Measurements from ENCODE around the gene DHX57. TPM values are rescaled to one million over a fixed set of nuclear protein-coding genes. Genes with fewer than 3 reads are reported as not detected.

DHX57 gene
- total RNA-seq, 4 donors from 2014 or later, result 11.1 to 17.4 (median 12.2) TPM

- H3K9me3 ChIP-seq, result no peaks in the 10 kb centered on the region
- intact Hi-C loops (cut with DNase I), result no loop called here
- no peak for DNase-seq (ENCODE audit: extremely low spot score)
- no peaks in the 10 kb centered on the region for H3K27me3 ChIP-seq
- WGBS, result 77% methylated on average over 3 of the region's 3 CpGs
- no peak overlapping the region for H3K4me3 ChIP-seq
- H3K4me1 ChIP-seq, result no peaks in the 10 kb centered on the region
- H3K36me3 ChIP-seq, result peaks cover 11 to 95% (median 51%) of the 10 kb centered on the region in 4 donors
- TF ChIP-seq POLR2A (IDR thresholded peaks at IDR 0.05; ENCODE audit: low read depth) (no peak), EP300 (IDR thresholded peaks at IDR 0.05) (no peak), CTCF (IDR thresholded peaks at IDR 0.05) (no peak), POLR2AphosphoS5 (IDR thresholded peaks at IDR 0.05) (no peak)
- H3K27ac ChIP-seq (replicated peaks in 1 of 4), result no peak overlapping the region
Measured at GRCh38 chr2:38835990-38836389, 39.7 kb downstream of the DHX57 start.

- Histone ChIP-seq H3K27me3 (no peaks in the 10 kb centered on the region), H3K4me1 (no peaks in the 10 kb centered on the region), H3K9me3 (no peaks in the 10 kb centered on the region), H3K27ac (replicated peaks in 1 of 4) (no peak overlapping the region), H3K4me3 (no peak overlapping the region), H3K36me3 (peaks cover 11 to 95% (median 53%) of the 10 kb centered on the region in 4 donors)
- intact Hi-C loops (cut with DNase I), result no loop called here
- no peak for DNase-seq (ENCODE audit: extremely low spot score)
- peak in 1 of 3 experiments; percentile 21 for TF ChIP-seq CTCF (IDR thresholded peaks at IDR 0.05)
- no peak for TF ChIP-seq POLR2A (IDR thresholded peaks at IDR 0.05; ENCODE audit: low read depth)
- 52% methylated on average over 1 of the region's 1 CpG for WGBS
Measured at GRCh38 chr2:38835015-38835601, 40.6 kb downstream of the DHX57 start.

- no peaks in the 10 kb centered on the region for H3K9me3 ChIP-seq
- intact Hi-C loops (cut with DNase I), result no loop called here
- 84% methylated on average over 6 of the region's 6 CpGs for WGBS
- H3K4me3 ChIP-seq, result no peak overlapping the region
- H3K4me1 ChIP-seq, result peaks cover 0 to 5% (median 2%) of the 10 kb centered on the region in 4 donors
- H3K27ac ChIP-seq (replicated peaks in 1 of 4), result no peak overlapping the region
- TF ChIP-seq CTCF (IDR thresholded peaks at IDR 0.05), result no peak
- TF ChIP-seq POLR2AphosphoS5 (IDR thresholded peaks at IDR 0.05), result no peak
- peaks cover 5 to 78% (median 38%) of the 10 kb centered on the region in 4 donors for H3K36me3 ChIP-seq
- no peaks in the 10 kb centered on the region for H3K27me3 ChIP-seq
- DNase-seq (ENCODE audit: extremely low spot score), result peak; percentile 64
Measured at GRCh38 chr2:38830526-38831159, 45.1 kb downstream of the DHX57 start.

- no peak for DNase-seq (ENCODE audit: extremely low spot score)
- WGBS, result 96% methylated on average over 1 of the region's 1 CpG
- no peak overlapping the region for H3K27ac ChIP-seq (replicated peaks in 1 of 4)
- no peak for TF ChIP-seq EP300 (IDR thresholded peaks at IDR 0.05)
- no peak for TF ChIP-seq CTCF (IDR thresholded peaks at IDR 0.05)
- no peak for TF ChIP-seq POLR2AphosphoS5 (IDR thresholded peaks at IDR 0.05)
- no peak for TF ChIP-seq POLR2A (IDR thresholded peaks at IDR 0.05; ENCODE audit: low read depth)
- H3K4me3 ChIP-seq, result no peak overlapping the region
- no peaks in the 10 kb centered on the region for H3K27me3 ChIP-seq
- no peaks in the 10 kb centered on the region for H3K9me3 ChIP-seq
- H3K36me3 ChIP-seq, result peaks cover 11 to 78% (median 41%) of the 10 kb centered on the region in 4 donors
- peaks cover 0 to 5% (median 2%) of the 10 kb centered on the region in 4 donors for H3K4me1 ChIP-seq
- intact Hi-C loops (cut with DNase I), result no loop called here
Measured at GRCh38 chr2:38829971-38830370, 45.8 kb downstream of the DHX57 start.

Data from esophagus muscularis mucosa (tissue), 4 donors.